ENCODE results near the gene PIGR. TPM values are rescaled to one million over a fixed set of nuclear protein-coding genes. Genes with fewer than 3 reads are reported as not detected.

PIGR gene
- total RNA-seq, 1 donor from 2014 or later: 0.06 TPM

DNA sequence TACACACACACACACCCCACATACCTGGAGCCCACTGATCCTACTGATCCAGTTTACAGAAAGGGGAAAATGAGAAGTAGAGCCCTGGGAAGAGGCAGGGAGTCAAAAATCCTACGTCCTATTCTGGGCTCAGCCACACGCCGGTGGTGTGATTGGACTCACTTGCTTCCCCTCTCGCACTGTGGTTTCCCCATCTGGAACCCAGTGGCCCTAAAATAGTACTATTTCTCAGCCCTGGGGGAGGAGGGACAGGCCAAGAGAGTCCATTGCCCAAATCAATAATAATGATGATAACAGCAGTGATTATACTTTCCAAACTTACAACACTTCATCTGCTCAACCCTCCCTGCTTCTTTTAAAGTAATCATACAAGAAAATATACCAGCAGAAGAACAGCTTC, 2.9 kb upstream of the PIGR start:
- no peak overlapping the region for H3K4me3 ChIP-seq (ENCODE audit: low read depth, low read length)
- DNase-seq (ENCODE audit: low read depth): no peak
- TF ChIP-seq, protein P1, sequence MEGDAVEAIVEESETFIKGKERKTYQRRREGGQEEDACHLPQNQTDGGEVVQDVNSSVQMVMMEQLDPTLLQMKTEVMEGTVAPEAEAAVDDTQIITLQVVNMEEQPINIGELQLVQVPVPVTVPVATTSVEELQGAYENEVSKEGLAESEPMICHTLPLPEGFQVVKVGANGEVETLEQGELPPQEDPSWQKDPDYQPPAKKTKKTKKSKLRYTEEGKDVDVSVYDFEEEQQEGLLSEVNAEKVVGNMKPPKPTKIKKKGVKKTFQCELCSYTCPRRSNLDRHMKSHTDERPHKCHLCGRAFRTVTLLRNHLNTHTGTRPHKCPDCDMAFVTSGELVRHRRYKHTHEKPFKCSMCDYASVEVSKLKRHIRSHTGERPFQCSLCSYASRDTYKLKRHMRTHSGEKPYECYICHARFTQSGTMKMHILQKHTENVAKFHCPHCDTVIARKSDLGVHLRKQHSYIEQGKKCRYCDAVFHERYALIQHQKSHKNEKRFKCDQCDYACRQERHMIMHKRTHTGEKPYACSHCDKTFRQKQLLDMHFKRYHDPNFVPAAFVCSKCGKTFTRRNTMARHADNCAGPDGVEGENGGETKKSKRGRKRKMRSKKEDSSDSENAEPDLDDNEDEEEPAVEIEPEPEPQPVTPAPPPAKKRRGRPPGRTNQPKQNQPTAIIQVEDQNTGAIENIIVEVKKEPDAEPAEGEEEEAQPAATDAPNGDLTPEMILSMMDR (conservative IDR thresholded peaks at IDR 0.05; ENCODE audit: low read depth, low read length): no peak

DNA sequence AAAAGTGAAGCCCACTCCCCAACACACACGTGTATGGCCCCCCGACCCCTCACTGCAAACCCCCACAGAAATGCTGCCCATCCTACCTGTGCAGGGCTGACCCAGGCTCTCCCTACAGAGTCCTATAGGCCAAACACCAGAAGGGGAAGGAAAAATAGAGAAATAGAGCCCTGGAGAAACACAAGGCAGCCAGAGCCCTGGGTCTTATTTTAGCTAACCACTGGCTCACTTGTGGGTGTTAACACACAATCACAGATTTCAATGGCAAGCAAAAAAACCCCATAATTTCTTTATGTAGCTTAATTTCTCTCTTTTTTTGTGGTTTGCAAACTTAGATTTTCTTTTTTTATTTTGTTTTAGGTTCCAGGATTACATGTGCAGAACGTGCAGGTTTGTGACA, 989 bp upstream of the PIGR start:
- no peak for DNase-seq (ENCODE audit: low read depth)
- TF ChIP-seq, protein P1 (conservative IDR thresholded peaks at IDR 0.05; ENCODE audit: low read depth, low read length): no peak
- H3K4me3 ChIP-seq (ENCODE audit: low read depth, low read length): no peak overlapping the region

DNA sequence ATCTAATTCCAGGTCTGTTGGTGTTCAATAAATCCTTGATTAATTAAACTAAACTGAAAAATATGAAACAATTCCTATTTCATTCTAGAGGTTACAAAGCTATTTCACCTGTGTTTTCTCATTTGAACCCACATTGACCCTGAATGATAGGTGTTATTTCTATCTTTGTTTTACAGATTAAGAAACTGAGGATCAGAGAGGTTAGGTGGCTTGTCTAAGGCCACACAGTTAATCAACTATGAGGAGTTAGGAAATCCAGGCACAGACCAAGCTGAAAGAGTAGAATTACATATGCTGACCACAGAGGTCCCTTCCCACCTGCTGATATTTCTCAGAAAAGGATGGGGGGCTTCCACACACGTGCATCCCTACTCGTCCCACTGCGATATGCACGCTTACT, 487 bp downstream of the PIGR start:
- DNase-seq (ENCODE audit: low read depth): no peak
- no peak overlapping the region for H3K4me3 ChIP-seq (ENCODE audit: low read depth, low read length)
- TF ChIP-seq, protein P1 (conservative IDR thresholded peaks at IDR 0.05; ENCODE audit: low read depth, low read length): no peak

DNA sequence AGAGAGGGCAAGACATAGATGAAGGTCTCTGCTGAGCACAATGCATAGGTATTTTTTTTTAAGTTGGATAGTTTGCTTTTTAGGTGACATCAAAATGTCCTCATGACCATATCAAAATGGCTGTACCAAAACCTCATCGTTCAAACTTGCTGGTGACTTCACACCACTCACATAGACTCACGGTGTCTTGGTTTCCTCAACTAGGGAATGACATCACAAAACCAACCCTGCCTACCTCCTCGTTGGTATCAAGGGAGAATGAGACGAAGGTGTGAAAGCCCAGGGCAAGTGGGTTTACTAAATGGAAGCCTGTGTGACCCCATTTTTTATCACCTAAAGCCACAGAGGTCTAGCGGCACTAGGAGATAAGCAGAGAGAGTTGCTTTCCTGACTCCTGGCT, 1.6 kb downstream of the PIGR start:
- no peak overlapping the region for H3K4me3 ChIP-seq (ENCODE audit: low read depth, low read length)
- DNase-seq (ENCODE audit: low read depth): no peak
- TF ChIP-seq, protein P1 (conservative IDR thresholded peaks at IDR 0.05; ENCODE audit: low read depth, low read length): no peak

DNA sequence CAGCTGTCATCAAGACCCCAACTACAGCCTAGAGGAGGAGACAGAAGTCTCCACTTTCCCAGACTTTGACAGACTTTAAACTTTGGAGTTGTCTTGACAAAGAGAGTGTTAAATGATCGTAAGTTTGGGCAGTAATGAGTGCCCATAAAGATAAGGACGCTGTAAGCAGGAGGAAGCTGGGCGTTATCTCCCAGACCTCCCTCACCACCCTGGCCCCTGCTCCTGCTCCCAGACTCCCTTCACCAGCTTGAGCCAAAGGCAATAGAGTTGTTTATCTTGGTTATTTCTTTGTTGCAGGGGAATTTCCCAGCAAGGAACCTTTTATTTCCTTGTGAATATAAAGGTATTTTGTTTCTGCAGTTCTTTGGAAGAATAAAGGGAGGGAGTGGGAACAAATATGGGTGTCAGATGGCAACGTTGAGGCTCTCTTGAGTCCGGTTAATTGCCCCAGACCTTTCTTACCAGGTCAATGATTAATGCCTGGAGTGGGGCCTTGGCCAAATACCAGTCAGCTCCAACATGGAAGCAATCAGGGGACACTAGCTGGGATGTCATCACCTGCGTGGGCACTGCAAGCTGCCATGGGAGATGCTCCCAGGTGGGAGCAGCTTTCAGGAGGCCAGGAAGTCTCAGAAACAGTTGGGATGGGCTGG, 4.4 kb downstream of the PIGR start:
- TF ChIP-seq, protein P1 (conservative IDR thresholded peaks at IDR 0.05; ENCODE audit: low read depth, low read length): no peak
- DNase-seq (ENCODE audit: low read depth): no peak
- H3K4me3 ChIP-seq (ENCODE audit: low read depth, low read length): no peak overlapping the region

DNA sequence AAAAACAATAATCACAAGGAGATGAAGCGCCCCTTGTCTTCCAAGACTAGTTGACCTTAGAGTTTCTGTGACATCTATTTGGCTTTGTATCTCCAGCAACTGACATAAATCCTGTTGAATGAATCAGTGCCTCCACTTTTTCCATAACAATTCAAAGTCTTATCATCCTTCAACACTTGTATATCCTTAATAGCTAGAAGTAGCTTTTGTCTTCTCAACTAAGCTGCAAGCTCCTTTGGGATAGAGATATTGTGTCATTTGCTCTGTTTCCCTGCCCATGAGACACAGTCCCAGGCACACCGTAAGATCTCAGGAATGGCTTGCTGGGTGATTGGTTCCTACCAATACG, 5.7 kb downstream of the PIGR start:
- no peak for DNase-seq (ENCODE audit: low read depth)
- TF ChIP-seq, protein P1 (conservative IDR thresholded peaks at IDR 0.05; ENCODE audit: low read depth, low read length): no peak
- no peak overlapping the region for H3K4me3 ChIP-seq (ENCODE audit: low read depth, low read length)

DNA sequence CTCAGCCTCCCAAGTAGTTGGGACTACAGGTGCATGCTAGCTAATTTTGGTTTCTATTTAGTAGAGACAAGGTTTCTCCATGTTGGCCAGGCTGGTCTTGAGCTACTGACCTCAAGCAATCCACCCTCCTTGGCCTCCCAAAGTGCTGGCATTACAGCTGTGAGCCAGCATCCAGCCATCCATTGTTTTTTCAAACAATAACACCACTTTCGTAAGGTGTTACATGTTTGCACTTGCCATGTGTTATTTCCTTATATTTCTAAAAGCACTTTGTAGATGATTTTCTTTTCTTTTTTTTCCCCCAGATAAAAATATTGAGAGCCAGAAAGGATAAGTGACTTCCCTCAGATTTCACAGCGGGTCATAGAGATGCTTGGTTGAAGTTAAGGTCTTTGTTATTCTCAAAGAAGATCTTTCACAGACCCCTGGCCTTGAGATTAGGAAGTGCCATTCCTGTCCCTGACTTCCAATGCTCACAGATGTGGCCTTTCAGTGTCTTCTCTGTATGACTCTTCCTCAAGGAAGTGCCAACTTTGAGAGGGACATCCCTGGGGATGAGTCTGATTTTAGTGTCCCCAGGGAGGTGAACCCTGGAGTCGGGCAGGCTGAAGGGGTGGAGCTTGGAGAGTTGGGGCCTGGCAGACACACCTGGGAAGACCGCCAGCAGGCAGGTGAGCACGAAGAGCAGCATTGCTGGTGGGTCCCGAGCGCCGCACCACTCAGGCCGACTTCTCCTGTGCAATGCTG, 6.3 kb downstream of the PIGR start:
- H3K4me3 ChIP-seq (ENCODE audit: low read depth, low read length): no peak overlapping the region
- TF ChIP-seq, protein P1 (conservative IDR thresholded peaks at IDR 0.05; ENCODE audit: low read depth, low read length): no peak
- DNase-seq (ENCODE audit: low read depth): no peak
